Duodenal mucosa (tissue), 2 donors: ENCODE results near the gene TCL1A.
"Not testable (repeated sequence)": the region's sequence is repeated elsewhere in the genome, so short reads cannot be mapped to it uniquely, and the experiment has no call there.

Experiments used
- H3K27ac ChIP-seq: one replicate; pipeline ENCODE4 v1.7.0; 2013; ENCODE audit warnings: low read depth, low read length
- H3K27me3 ChIP-seq, 2 donors: one replicate each; pipeline ENCODE4 v1.7.0; 2013; ENCODE audit warnings: low read length in 2 of 2, control low read depth in 1 of 2; ENCODE audit not compliant: insufficient read depth in 2 of 2, control insufficient read depth in 1 of 2
- H3K36me3 ChIP-seq, 2 donors: one replicate each; pipeline ENCODE4 v1.7.0; 2013; ENCODE audit warnings: low read length in 2 of 2, control low read depth in 1 of 2; ENCODE audit not compliant: insufficient read depth in 2 of 2, control insufficient read depth in 1 of 2
- H3K4me1 ChIP-seq, 2 donors: one replicate each; pipeline ENCODE4 v1.7.0; 2013; ENCODE audit warnings: low read length in 2 of 2, control low read depth in 1 of 2; ENCODE audit not compliant: insufficient read depth in 2 of 2, control insufficient read depth in 1 of 2
- H3K4me3 ChIP-seq, 2 donors: one replicate each; pipeline ENCODE4 v1.7.0; 2013; ENCODE audit warnings: low read length in 2 of 2, low read depth in 1 of 2
- H3K9ac ChIP-seq, 2 donors: one replicate each; pipeline ENCODE4 v1.7.0; 2013; ENCODE audit warnings: low read length in 2 of 2, low read depth in 1 of 2
- H3K9me3 ChIP-seq, 2 donors: one replicate each; pipeline ENCODE4 v1.7.0; 2013; ENCODE audit warnings: low read length in 2 of 2, control low read depth in 1 of 2; ENCODE audit not compliant: control insufficient read depth in 1 of 2

The TCL1A gene

GRCh38 chr14:95713596-95714371, at the start of gene TCL1A:
Gene TCL1A, minus strand, starts transcription at chr14:95714125. Its CDS starts 59 bp downstream, at chr14:95714066.
- H3K36me3 ChIP-seq, result no peaks in the 10 kb centered on the region
- no peak within 1 kb of the TSS for H3K9ac ChIP-seq
- no peak within 1 kb of the TSS for H3K27ac ChIP-seq

GRCh38 chr14:95763032-95763431, 49.1 kb upstream of the TCL1A start:
- H3K4me1 ChIP-seq, H3K9ac ChIP-seq, H3K27me3 ChIP-seq, H3K4me3 ChIP-seq, H3K36me3 ChIP-seq, H3K27ac ChIP-seq, H3K9me3 ChIP-seq: not testable (repeated sequence)

More at GRCh38 chr14:95713596-95714371, at the start of gene TCL1A:
- H3K9me3 ChIP-seq, result no peaks in the 10 kb centered on the region
- peaks cover 6 to 8% of the 10 kb centered on the region in 2 donors for H3K27me3 ChIP-seq
- H3K4me3 ChIP-seq, result no peak within 1 kb of the TSS
- H3K4me1 ChIP-seq, result no peaks in the 10 kb centered on the region

- Histone ChIP-seq H3K27me3 (no peaks in the 10 kb centered on the region), H3K4me3 (no peak overlapping the region), H3K4me1 (no peaks in the 10 kb centered on the region), H3K9me3 (no peaks in the 10 kb centered on the region), H3K9ac (no peak overlapping the region), H3K27ac (no peak overlapping the region), H3K36me3 (no peaks in the 10 kb centered on the region)
Observed at GRCh38 chr14:95761436-95761835, 47.5 kb upstream of the TCL1A start.

- H3K9me3 ChIP-seq, result no peaks in the 10 kb centered on the region
- H3K27ac ChIP-seq, result no peak overlapping the region
- no peaks in the 10 kb centered on the region for H3K4me1 ChIP-seq
- H3K9ac ChIP-seq, result no peak overlapping the region
- H3K4me3 ChIP-seq, result no peak overlapping the region
- no peaks in the 10 kb centered on the region for H3K36me3 ChIP-seq
- H3K27me3 ChIP-seq, result no peaks in the 10 kb centered on the region
Observed at GRCh38 chr14:95760596-95760995, 46.7 kb upstream of the TCL1A start.

GRCh38 chr14:95759941-95760340, 46.0 kb upstream of the TCL1A start:
- Histone ChIP-seq H3K9me3 (no peaks in the 10 kb centered on the region), H3K9ac (no peak overlapping the region), H3K27ac (no peak overlapping the region)

GRCh38 chr14:95758331-95758730, 44.4 kb upstream of the TCL1A start:
- H3K9me3 ChIP-seq, result no peaks in the 10 kb centered on the region
- H3K4me1 ChIP-seq, result no peaks in the 10 kb centered on the region
- H3K36me3 ChIP-seq, result no peaks in the 10 kb centered on the region
- no peak overlapping the region for H3K4me3 ChIP-seq
- H3K9ac ChIP-seq, result no peak overlapping the region
- H3K27me3 ChIP-seq, result no peaks in the 10 kb centered on the region
- no peak overlapping the region for H3K27ac ChIP-seq

More at GRCh38 chr14:95759941-95760340, 46.0 kb upstream of the TCL1A start:
- Histone ChIP-seq H3K36me3 (no peaks in the 10 kb centered on the region), H3K4me3 (no peak overlapping the region), H3K27me3 (no peaks in the 10 kb centered on the region), H3K4me1 (no peaks in the 10 kb centered on the region)

- Histone ChIP-seq H3K27me3 (no peaks in the 10 kb centered on the region), H3K9me3 (no peaks in the 10 kb centered on the region), H3K4me3 (no peak overlapping the region), H3K9ac (no peak overlapping the region), H3K36me3 (no peaks in the 10 kb centered on the region), H3K27ac (no peak overlapping the region), H3K4me1 (no peaks in the 10 kb centered on the region)
Observed at GRCh38 chr14:95756751-95757150, 42.8 kb upstream of the TCL1A start.

GRCh38 chr14:95756127-95756526, 42.2 kb upstream of the TCL1A start:
- H3K27me3 ChIP-seq, result no peaks in the 10 kb centered on the region
- H3K27ac ChIP-seq, result no peak overlapping the region
- H3K9me3 ChIP-seq, result no peaks in the 10 kb centered on the region
- H3K36me3 ChIP-seq, result no peaks in the 10 kb centered on the region
- H3K9ac ChIP-seq, result no peak overlapping the region
- H3K4me3 ChIP-seq, result no peak overlapping the region
- H3K4me1 ChIP-seq, result no peaks in the 10 kb centered on the region

- Histone ChIP-seq H3K9me3 (no peaks in the 10 kb centered on the region), H3K36me3 (no peaks in the 10 kb centered on the region), H3K9ac (no peak overlapping the region), H3K4me1 (no peaks in the 10 kb centered on the region), H3K27me3 (no peaks in the 10 kb centered on the region), H3K4me3 (no peak overlapping the region), H3K27ac (no peak overlapping the region)
Observed at GRCh38 chr14:95741781-95742180, 27.9 kb upstream of the TCL1A start.

- H3K4me1 ChIP-seq, result no peaks in the 10 kb centered on the region
- no peak overlapping the region for H3K4me3 ChIP-seq
- H3K27ac ChIP-seq, result no peak overlapping the region
Observed at GRCh38 chr14:95741038-95741490, 27.1 kb upstream of the TCL1A start.

More at GRCh38 chr14:95741038-95741490, 27.1 kb upstream of the TCL1A start:
- H3K9ac ChIP-seq, result no peak overlapping the region
- no peaks in the 10 kb centered on the region for H3K9me3 ChIP-seq
- H3K27me3 ChIP-seq, result no peaks in the 10 kb centered on the region
- no peaks in the 10 kb centered on the region for H3K36me3 ChIP-seq
